Activated CD4-positive, alpha-beta T cell treated with anti-CD3 and anti-CD28 coated beads, Interleukin-2, amount 50 U/mL, for 24 hours (primary cell): ENCODE measurements around the gene HOXA4.
A peak's percentile ranks its signal among the peaks of the same experiment; 100 is the strongest.

ENCODE experiments used
- DNase-seq, 2 donors: peaks; one replicate each; pipeline ENCODE4 v3.0.0-alpha.2; 2020; ENCODE audit warnings: low read depth in 1 of 2, low spot score in 1 of 2

HOXA4 gene

DNA sequence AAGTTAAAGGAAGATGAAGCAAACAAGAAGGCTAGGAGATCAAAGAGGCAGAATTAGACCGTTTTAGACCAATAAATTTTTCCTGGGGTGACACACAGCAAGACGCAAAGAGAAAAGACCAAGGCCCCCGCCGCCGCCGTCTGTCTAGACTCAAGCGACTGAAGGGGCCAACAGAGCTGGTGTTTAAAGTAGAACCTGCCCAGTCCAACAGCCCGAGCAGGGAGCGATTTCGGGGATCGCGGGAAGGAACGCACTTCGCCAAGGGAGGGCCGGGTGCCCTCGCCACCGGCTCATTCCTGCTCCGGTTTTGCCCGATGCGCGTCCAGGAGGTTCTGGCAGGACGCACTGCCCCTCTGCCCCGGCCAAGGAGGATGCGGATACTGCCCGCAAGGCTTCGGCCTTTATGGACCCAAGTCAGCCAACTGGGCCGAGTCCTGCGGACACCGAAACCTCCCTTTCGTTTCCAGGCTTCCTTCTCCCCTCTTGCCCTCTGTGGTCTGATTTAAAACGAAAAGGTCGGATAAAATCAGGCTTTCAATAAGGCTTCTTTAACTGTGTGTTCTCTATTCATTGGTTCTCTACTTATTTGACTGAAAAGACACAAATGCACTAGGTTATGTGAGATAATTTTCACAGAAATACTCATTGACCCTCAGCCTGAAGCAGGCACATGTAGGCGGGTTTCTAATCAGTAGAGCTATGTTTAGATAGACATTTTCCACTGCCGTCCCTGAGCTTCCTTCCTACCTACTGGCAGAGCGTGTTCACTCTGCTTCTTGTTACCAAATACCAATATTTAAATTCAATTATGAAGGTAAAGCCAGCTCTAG, 28.1 kb upstream of the HOXA4 start:
- DNase-seq = no peak

DNA sequence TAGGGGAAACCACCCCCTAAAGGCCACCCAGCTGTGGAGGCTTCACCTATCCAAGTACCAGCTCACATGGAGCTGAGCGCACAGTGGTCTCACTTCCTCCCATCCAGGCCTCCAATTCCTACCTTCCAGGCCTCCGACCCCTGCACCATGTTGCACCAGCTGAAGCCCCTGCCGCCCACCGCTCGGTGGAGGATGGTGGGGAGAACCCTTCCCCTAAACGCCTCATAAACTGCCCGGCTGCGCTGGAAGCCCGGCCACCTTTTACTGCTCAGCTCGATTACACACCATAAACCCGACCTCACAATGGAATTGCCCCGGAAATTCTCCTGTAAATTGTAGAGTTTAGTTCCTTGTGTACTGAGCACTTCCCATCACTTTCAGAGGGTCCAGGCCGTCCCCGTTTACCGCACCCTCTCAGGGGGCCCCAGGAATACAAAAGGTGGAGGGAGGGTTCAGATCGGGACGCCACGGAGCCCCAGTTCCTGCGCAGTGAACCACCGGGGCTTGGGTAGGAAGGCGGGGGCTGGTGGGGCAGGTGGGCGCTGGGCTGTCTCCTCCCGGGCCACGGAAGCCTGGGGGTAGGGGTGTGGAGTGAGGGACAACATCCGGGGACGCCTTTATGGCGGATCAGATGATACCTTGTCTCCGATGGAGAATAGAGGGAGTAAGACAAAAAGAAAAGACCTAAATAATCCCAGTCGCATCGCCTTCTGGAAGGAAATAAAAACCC, 27.3 kb upstream of the HOXA4 start:
- no peak for DNase-seq

DNA sequence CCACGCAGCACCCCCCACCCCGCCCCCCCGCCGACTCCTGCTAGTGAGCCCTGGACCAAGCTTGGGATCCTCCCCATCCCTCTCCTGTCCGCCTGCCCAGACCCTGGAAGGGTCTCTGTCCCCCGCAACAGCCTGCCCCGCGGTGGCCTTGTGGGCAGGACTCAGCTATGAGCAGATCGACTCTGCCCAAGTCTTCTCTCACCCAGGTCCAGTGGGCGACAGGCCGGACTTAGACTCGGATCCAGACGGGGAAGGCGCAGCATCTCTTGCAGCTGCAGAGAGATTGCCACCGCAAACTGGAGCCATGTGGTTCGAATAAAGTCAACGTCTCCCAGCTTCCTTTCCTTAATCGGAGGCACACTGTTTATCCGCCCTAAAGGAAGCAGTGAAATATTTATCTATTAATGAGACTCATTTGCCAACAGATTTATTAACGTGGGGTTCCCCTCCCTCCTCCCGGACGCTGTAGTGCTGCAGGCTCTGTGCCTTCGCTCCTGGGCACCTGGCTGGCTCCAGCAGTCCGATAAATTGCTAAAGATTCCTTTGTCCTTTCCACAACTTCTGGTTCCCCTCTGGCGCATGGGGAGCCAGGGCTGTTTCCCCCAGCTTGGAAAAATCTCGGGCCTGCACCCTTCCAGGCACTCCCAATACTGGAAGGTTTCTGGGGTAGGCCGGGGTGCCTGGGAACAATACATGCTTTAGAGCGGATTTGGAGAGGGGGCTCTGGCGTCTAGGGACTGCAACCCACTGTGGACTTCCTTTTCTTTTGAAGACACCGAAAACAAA, 26.6 kb upstream of the HOXA4 start:
- DNase-seq = no peak

DNA sequence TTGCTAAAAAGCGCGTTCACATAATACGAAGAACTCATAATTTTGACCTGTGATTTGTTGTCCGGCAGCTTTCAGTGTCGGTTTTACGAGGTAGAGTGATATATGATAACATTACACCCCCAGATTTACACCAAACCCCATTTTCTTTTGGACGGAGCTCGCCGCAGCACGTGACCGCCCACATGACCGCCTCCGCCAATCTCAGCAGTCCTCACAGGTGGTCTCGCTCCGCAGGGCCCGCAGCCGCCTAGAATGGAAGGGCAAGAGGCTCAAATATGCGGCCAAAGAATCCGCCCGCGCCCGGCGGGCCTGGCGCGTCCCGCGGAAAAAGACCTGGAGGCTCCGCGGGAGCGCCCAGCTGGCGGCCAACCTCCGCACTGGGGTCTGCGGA, 25.9 kb upstream of the HOXA4 start, which contains the start of gene HOXA7:
Gene HOXA7 (minus strand): TSS at position 168 of the 391 bp plus-strand sequence. CDS start 130 bp downstream, at position 38.
- no peak for DNase-seq

DNA sequence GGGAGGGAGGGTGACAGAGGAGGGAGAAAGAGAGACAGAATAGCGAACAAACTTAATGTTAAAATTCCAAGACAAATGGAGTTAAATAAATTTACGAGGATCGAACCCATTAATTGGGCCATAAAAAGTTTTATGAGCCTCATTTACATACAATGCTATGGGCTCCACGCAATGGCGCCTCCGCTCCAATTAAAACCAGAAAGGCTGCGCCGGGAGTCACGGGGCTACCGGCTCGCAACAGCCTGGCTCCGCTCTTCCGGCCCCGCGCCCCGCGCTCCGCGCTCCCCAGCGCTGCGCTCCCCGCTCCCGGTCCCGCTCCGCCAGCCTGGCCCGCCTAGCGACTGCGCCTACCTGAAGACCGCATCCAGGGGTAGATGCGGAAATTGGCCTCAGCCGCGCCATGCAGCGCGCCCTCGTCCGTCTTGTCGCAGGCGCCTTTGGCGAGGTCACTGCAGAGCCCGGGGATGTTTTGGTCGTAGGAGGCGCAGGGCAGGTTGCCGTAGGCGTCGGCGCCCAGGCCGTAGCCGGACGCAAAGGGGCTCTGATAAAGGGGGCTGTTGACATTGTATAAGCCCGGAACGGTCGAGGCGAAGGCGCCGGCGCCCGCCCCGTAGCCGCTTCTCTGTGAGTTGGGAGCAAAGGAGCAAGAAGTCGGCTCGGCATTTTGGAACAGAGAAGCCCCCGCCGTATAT, 25.4 kb upstream of the HOXA4 start:
- no peak for DNase-seq

DNA sequence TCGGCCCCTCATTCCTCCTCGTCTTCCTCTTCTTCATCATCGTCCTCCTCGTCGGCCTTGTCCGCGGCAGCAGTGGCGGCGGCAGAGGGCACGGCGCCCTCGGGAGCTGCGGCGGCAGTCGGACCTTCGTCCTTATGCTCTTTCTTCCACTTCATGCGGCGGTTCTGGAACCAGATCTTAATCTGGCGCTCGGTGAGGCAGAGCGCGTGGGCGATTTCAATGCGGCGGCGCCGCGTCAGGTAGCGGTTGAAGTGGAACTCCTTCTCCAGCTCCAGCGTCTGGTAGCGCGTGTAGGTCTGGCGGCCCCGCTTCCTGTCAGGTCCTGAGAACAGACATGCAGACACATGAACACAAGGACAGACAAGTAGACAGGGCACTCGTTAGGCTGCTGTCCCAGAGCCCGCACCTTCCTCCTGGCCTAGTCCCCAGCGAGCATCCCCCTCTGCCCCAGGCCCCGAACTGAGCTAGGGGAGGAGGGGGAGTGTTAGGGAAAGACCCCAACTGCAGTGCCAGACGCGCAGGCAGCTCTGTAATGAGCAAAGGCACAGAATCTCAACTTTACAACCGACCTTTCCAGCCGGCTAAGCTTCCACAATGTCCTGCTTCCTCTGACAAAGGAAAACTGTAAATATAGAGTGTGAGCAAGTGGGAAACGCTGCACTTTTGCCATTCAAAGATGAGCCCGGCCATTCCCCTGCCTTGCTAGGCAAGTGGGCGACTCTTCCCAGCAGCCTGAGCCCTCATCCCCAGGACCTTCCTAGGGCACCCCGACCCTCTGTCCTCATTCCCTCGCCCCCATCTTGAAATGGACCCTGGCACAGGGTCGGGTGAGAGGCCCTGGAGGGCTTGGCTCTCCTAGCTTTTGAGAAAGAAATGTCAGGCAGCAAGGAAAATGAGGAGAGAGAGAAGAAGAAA, 24.6 kb upstream of the HOXA4 start:
- DNase-seq = no peak

DNA sequence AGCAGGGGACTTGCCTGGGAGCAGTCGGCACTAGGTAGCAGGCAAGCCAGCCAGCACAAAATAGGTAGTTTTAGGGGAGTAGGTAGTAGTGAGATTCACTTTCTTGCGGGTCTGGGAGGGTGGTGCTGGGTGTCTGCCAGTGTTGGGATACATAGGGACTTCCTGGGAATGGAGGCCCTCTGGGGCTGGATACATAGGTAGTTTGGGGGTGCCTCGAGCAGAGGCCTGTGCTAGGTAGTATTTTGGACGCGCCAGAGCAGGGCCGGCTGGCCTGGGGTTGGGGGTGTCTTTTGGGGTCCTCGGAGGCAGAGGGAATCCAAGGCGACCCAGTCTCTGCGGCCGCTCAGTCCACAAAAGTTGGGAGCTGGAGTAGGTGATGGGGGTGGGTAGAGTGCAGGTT, 23.8 kb upstream of the HOXA4 start:
- DNase-seq = no peak

DNA sequence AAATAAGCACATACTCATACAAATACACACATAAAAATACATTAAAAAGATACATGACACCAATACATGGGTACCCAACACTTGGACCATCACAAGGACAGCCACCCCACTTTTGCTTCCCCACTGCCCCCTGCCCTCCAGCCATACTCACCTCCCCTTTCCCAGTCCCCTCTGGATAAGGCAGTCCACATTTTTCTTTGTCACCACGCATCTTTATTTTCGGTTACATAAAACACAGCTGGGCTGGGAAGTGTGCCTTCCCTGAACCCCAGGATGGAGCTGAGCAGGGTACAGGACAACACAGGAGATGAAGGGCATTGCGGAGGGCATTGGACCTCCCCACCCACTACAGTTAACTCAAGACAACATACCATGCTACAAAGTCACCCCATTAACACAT, 23.0 kb upstream of the HOXA4 start:
- DNase-seq = no peak

DNA sequence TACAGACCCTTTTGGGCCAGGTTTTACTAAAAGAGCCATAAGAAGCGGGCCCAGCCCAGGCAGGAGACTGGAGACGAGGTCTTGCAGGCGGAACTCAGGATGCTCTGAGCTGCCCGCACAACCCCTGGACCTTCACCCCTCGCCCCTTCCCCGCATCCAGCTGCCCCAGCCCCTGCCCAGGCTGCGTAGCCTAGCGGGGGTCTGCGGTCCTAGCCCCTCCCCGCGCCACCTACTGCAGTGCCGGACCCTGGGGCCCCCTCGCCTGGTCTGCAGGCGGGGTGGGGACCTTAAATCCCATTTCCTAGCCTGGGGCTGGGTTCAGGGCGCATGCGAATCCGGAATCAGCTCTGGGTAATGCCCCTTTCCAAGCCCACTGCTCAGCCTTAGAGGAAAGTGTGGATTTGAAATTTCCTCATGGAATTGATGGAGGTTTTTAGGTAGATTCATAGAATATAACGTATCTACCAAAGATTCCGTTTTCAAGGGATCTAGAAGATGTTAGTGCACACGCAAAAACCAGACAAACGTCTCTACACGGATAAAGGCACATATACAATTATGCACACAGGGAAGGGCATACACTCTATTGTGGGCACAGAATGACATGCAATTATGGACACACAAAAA, 22.4 kb upstream of the HOXA4 start:
- no peak for DNase-seq

DNA sequence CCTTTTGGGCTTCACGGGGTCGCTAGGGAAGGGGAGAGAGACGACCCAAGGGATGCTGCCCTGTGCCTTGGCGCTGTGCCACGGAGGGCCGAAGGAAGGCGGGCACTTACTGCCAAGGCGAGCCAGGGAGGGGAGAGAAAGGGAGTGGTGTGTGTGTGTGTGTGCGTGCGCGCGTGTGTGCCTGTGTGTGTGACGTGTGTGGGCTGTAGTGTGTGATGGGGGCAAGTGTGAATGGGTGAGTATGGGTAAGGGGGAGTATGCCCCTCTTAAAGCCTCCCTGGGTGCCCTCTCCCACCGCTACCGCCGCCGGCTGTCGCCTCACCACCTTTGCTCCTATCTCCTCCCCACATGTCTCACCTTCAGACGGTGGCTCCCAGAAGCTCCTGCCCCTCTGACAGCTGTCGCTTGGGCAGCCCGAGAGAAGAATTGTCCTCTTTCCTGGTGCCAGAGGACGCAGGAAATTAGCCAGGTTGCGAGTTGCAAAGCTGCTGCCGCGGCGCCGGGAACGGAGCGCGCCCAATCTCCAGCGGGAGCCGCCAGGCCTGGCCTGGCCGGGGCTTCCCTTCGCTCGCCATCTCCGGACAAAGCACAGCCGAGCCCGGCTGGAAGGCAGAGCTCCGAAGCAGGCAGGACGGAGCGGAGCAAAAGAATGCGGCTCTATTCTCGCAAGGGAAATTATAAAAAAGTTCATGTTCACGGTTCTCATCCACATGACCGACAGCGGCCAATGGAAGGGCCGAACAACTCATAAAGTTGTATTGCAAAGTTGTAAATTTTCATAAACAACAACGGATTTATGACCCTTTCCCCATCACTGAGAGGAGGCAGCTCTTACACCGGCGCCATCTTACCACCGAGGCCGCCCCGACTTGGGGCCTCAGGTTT, 21.6 kb upstream of the HOXA4 start, which contains the start of gene HOXA3:
Gene HOXA3 (minus strand): TSS at position 653 of the 885 bp plus-strand sequence. CDS start 41,943 bp downstream, outside the sequence.
- no peak for DNase-seq

DNA sequence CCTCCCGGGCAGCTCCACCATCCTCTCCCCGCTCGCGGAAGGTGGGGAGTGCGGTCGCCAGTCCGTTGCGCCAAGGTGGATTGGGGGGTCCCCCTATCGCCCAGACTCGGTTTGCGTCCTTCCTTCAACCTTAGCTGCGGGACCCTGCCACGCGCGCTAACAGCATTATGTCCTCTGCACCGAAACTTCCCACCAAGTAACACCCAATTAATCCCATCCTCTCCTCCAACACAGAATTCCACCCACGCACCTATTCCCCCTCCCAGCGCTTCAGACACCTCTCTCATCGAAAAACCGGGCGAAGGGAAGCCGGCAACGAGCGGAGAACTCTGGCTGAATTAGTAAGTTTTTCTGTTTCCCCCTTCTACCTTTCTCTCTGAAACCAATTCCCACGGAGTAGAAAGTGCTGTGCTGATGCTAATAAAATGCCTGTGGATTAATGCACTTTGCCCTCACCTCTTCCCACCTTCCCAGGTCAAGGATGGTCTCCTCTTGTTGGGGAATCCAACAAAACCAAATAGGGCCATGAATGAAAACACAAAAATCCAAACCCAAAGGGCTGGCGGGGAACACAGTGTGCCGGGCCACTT, 20.9 kb upstream of the HOXA4 start:
- DNase-seq = no peak

DNA sequence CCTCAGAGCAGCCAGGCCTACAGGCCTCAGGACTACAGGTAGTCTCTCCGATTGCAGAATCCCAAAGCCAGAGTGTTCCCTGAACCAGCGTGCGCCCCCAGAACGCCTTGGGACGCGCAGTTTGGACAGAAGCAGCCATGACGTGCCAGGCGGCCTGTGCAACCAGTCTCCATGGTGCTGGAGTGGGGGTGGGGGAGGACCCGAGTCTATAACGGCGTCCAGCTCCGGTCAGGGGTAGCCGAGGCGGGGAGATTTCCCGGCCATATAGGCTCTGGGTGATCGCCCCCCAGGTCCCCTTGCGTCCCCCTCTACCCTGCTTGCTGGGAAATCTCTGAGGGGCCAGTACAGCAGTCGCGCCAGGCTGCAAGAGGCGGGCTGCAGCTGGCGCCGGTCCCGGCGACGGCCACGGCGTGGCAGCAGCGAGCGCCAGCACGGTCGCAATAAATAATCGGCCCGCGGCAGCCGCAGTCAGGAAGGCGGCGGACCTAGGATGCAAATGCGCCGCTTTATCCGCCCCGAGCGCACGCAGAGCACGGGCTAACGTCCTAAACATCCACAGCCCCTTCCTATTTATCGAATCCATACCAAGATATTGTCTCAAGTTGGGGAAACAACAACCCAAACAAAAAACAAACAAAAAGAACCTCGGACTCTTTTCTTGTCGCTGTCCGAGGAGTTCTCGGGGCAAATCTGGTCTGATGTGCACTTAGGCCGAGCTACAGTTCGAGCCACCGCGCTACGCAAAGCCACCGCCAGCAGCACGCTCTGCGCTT, 20.2 kb upstream of the HOXA4 start:
- DNase-seq = peak in 1 of 2 donors; percentile 37

DNA sequence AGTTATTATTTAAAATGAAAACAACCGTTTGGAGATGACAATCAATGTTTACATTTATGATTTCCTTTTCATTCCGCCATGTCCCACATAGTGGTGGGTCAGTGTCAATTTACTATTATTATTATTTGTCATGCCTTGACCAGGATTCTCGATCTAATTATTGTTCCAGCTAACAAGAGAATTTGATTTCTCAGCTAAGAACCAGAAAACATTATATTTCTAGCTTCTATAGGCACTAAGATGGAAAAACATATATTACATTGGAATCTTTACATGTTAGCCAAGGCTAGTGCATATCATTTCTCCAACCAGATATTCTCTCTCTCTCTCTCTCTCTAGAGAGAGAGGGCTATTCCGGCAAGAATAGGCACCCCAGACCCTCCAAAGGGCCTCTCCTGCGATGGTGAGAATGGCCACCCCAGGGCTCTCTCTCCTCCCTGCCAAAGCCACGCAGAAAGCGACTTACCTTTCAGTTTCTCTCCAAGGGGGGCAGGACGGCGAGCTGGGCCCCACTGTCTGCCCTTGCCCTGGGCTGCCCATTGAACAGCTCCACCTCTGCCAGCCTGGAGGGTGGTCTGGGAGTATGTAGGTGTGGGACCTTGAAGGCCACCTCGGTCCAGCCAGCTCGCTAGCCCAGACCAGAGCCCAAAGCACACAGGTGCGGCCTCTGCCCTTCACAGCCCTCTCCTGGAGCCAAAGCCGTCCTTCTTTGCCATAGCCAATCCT, 19.4 kb upstream of the HOXA4 start:
- DNase-seq = no peak

DNA sequence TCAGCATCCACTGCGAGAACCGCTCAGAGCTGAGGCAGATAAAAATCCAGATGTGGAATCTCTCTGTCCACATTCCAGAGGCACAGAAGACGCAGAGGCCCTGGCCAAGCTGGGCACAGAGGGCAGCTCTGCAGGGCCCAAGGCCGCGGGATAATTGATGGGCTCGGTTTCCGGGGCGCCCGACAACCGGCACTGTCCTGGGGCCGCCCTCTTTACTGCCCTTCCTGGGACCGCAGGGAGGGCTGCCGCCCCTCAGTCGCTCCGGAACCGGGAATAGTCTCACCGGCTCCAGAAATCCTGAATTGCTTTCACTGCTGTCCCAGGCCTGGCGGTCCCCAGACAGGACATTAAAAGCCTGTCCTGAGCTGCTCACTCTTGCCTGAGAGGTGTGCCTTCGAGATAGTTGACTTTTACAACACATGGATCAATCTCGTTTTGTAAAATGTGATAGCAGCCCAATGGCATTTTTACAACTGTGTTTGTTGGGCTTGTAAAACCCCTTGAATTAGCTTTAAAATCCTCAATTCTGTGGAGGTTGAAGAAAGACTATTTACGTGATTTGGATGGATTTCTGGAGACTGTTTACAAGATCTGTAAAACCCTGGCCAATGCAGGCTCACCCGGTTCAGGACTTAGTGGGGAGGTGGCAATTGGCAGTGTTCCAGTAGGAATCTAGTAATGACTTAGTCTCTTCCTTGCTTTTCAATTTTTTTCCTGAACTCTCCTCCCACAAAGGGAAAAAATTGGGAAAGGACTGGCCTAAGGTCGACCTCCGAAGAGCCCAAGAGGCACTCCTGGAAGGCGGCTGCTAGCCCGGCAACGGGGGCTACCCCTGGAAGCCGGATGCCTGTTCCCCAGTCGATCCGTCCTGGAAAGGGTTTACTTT, 18.4 kb upstream of the HOXA4 start:
- DNase-seq = no peak

DNA sequence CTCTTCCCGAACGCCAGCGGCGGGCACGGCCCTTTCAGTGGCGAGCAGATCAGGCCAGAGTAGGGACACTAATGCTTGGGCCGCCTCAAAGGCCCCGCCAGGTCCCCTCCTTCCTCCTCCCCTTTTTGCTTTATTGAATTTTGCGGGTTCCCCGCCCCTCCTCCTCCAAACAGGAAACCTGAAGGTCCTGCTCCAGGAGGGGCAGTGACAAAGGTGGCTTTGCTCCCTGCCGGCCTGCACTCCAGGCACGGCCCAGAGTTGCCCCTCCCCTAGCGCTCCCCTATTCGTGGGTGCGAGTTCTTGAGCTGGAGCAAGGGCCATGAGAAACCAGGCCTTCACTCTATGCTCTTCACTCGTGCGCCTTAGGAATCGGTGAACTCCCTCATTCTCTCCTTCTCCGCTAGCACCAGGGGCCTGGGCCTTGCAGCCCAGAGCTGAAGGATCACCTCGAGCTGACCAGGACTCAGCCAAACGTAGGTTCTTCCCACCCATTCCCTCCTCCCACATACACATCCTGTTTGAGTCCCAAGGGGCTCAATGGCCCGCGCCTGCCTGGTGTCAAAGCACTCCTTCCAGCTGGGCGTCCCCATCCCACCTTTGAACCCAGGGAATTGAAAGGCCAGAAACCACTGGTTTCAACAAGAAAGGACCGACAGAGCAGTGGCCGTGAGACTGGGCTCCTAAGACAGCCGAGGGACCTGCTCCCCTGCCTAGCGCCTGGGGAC, 17.6 kb upstream of the HOXA4 start:
- DNase-seq = no peak
